Measurements from ENCODE around the gene PCDHGC4.

PCDHGC4 gene

DNA sequence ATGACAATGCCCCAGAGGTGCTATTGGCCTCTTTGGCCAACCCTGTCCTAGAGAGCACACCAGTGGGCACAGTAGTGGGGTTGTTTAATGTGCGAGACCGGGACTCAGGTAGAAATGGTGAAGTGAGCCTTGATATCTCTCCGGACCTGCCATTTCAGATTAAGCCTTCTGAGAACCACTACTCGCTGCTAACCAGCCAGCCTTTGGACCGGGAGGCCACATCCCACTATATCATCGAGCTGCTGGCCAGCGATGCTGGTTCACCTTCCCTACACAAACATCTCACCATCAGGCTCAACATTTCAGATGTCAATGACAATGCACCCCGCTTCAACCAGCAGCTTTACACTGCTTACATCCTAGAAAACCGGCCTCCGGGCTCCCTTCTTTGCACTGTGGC, 5.4 kb downstream of the PCDHGC4 start:
- no peak for DNase-seq (ENCODE audit: low read depth)

DNA sequence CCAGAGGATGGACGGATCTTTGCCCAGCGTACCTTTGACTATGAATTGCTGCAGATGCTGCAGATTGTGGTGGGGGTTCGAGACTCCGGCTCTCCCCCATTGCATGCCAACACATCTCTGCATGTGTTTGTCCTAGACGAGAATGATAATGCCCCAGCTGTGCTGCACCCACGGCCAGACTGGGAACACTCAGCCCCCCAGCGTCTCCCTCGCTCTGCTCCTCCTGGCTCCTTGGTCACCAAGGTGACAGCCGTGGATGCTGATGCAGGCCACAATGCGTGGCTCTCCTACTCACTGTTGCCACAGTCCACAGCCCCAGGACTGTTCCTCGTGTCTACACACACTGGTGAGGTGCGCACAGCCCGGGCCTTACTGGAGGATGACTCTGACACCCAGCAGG, 5.9 kb downstream of the PCDHGC4 start:
- DNase-seq (ENCODE audit: low read depth) = no peak

DNA sequence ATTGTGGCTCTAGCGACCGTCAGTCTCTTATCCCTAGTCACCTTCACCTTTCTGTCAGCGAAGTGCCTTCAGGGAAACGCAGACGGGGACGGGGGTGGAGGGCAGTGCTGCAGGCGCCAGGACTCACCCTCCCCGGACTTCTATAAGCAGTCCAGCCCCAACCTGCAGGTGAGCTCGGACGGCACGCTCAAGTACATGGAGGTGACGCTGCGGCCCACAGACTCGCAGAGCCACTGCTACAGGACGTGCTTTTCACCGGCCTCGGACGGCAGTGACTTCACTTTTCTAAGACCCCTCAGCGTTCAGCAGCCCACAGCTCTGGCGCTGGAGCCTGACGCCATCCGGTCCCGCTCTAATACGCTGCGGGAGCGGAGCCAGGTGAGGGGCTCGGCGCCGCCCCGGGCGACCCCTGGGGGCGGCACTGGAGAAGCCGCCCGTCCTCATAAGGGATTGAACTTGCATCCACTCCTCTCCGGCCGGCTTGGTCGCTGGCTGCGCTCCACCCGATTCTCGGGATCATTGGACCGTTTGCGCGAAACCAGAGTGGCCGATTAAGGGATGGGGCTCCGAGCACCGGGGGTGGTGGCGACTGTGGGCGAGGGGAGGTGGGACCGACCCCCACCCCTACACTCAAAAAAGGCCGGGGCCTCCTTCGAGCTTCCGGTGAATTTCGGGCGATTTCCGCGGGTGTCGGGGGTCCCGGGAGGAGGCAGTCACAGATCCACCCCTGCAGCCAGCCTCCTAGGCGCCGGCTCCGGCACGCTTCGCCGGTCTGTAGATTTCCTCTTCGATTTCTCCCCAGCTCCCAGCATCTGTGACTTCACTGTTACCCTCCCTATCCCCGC, 6.7 kb downstream of the PCDHGC4 start:
- no peak for DNase-seq (ENCODE audit: low read depth)

DNA sequence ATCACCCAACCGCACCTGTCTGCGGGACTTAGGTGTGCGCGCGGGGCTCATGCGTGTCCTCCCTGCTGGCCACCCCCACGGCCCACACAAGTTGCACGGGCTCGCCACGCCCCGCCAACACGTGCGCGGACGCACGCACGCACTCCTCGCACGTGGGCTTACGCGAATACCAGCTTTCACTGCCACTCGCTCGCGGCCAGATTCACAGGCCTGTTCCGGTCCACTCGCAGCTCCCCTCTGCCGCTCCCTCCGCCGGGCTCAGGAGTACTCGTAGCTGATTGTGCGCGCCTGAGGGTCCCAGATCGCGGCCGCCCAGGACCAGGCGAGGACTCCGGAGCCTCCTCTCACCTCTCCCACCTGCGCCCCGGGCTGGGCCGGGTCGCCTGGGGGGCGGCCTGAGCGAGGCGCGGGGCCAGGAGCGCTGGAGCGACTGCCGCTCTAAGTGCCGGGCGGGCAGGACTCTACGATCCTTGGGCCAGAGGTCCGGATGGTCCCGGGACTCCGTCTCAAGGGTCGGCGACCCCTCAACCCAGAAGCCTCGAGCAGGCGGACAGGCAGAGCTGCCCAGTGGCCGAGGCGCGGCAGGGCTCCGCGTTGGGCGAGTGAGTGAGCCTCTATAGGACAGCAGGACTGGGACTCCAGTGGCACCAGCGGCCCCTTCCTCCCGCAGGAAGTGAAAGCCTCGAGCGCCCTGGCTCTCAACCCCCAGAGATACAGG, 7.5 kb downstream of the PCDHGC4 start:
- DNase-seq (ENCODE audit: low read depth) = no peak

DNA sequence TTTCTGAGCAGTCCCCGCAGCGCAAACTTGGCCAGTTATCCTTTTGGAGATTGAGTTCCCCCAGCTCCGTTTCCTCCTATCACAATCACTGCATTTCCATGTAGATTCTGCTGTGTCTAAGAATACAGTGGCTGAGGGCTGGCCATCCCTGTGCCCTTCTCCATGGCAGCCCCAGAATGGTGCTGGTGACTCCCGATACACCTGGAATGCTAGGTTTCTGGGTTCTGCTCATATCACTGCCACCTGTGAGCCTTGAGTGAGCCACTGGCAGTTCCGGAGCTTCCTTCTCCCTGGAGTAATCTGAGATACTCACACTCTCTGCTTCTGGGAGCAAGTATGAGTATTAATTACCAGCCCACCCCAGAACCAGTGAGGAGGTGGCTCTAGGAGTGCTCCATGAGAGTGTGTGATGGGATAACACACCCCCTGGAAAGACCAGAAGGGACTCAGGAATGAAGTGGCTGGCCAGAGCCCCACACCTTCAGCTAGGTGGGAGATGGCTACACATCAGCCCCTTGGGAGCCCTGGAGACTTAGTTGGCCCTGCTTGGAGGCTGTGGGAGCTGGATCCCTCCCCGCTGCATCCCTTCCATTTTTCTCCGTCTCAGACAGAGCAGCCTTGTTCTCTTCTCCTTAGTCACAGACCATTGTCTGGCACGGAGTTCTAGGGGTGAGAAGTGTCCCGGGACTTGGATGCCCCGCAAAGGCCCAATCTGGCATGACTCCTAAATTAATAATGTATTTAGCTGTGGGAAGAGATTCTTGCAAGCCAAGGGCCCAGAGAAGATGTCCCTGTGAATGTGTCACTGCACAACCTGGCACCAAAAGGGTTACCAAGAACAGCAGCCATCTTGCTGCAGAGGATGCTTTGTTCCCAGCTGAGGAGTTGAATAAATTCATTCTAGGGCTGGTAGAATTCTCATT, 8.9 kb downstream of the PCDHGC4 start:
- no peak for DNase-seq (ENCODE audit: low read depth)

DNA sequence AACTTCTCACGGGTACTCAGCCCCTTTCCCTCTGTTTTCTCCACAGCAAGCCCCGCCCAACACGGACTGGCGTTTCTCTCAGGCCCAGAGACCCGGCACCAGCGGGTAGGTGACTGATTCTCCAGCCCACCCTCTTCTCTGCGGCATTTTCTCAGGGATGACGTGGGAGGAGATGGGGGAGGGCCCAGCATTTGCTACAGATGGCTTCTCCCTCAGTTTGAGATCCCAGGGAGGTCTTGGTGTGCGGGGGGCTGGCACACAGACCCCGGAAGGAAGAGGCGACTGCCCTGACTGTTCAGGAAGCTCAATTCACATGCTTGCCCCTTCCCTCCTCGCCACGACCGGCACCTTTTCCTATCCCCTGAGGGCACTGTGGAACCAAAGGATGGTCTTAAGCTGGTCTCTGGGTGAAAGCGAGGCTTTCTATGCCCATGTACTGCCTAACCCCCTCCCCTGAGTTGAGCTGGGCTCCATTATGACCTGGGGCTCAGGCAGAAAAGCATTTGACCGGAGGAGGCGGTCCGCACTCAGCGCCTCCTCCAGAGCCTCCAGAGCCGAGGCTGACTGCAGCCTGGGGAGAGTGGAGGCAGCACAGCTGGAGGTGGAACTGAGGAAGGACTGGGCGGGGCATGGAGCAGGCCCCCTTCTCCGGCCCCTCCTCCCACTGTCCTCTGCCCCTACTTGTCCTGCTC, 10.1 kb downstream of the PCDHGC4 start:
- no peak for DNase-seq (ENCODE audit: low read depth)

DNA sequence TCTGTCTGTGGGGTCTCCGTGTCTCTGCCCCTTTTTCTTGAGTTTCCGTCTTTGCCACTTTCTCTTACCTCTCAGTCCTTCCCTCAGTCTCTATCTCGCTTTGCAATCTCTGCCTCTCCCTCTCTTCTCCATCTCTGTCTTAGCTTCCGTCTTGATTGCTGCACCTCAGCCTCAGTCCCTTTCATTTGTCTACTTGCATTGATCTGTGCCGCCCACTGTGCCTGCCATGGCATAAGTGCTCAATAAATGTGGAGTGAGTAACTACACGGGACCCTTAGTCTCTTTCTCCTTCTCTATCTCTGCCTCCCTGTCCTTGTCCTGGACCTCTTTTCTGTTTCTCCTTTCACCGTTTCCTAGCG, 10.6 kb downstream of the PCDHGC4 start:
- DNase-seq (ENCODE audit: low read depth) = no peak

DNA sequence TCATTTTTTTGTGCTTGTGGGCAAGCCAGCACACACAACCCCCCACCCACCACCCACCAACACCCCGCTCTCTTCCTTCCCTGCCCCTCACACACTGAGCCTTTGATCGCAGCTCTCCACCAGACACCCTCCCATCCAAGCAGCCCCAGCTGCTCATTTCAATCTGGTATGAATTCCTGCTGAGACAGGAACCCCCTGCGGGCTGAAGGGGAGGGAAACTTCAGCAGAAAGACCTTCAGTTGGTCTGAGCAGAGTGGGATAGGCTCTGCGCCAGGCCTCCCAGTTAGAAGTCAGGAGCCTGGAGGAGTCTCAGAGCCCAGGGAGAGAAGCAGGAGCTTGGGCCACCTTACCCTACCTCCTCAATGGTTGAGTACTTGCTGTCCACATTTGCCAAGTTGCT, 11.2 kb downstream of the PCDHGC4 start:
- DNase-seq (ENCODE audit: low read depth) = no peak

DNA sequence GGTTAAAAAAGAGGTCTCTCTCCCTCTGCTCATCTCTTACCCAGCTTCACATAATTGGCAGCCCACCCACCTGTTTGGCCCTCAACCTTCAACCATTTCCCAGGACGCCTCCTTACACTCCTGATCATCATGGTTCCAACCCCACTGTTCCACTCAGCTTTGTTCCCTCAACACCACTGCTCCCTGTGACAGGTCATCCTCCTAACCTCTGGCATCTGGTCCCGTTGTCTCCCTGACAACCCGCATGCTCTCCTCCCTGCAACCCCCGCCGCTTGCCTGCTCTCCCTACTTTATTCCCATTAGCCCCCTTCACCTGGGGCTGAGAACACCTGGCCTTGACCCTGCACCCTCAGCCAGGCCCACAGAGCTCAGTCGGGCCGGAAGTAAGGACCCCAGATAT, 16.9 kb downstream of the PCDHGC4 start:
- no peak for DNase-seq (ENCODE audit: low read depth)

DNA sequence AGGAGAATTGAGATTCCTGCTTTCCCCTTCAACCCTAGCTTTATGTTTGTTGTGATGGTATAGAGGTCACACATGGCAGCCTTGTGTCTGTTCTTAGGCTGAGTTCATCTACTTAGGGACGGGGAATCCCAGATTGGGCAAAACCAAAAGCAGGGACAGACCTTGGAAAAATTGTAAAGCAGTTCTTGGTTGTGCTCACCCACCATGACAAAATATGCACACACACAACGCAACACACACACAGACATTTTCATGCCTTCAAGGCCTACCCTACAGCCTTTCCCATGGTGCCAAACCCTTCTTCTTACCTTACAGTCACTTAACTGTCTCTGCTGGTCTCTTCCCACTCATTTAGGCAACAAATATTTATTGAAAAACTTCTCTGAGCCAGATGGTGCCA, 18.9 kb downstream of the PCDHGC4 start:
- no peak for DNase-seq (ENCODE audit: low read depth)

DNA sequence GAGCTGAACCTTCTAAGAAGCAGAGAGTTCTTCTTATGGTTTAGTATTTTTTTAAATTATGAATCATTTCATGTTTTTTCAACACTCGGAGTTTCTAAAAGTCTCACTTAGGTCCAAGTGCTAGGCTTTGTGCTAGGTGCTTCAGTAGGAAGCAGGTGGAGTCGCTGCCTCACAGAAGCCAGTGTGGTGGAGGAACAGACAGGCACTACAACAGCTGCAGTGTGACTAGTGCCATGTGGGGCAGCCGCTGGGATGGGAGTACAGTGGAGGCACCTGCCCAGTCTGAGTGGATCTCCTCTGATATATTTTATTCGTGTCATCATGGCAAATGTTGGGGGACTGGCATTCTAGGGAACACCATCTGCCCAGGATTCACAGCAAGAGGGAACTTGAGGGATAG, 19.4 kb downstream of the PCDHGC4 start:
- no peak for DNase-seq (ENCODE audit: low read depth)

DNA sequence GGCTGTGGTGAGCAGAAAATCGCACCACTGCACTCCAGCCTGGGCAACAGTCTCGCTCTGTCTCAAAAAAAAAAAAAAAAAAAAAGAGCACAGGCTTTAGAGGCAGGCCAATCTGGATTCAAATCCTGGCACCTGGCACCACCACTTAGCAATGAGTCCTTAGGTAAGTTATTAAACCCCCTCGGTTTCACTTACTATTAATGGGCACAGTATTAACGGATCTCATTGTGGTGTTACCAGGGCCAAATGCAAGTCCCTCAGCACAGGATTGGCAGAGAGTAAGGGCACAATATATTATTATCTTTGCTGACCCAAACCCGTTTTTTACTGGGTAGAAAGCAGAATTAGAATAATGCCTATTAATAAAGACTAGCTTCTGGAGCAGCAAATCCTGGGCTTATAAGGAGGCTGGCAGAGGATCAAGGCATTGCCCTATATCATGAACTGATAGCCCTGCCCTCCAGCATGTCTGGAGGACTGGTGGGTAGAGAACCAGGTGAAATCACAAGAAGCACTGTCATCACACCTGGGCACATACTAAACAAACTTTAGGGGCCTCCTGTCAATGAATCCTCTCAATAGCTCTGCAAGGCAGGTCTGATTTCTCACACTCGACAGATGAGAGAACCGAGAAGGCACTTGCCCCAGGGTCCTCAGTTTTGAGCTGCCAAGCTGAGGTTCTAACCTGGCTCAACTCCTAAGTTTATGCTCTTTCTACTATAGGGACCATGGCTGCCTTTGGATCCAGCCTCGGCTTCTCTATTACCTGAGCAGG, 21.7 kb downstream of the PCDHGC4 start:
- DNase-seq (ENCODE audit: low read depth) = no peak

DNA sequence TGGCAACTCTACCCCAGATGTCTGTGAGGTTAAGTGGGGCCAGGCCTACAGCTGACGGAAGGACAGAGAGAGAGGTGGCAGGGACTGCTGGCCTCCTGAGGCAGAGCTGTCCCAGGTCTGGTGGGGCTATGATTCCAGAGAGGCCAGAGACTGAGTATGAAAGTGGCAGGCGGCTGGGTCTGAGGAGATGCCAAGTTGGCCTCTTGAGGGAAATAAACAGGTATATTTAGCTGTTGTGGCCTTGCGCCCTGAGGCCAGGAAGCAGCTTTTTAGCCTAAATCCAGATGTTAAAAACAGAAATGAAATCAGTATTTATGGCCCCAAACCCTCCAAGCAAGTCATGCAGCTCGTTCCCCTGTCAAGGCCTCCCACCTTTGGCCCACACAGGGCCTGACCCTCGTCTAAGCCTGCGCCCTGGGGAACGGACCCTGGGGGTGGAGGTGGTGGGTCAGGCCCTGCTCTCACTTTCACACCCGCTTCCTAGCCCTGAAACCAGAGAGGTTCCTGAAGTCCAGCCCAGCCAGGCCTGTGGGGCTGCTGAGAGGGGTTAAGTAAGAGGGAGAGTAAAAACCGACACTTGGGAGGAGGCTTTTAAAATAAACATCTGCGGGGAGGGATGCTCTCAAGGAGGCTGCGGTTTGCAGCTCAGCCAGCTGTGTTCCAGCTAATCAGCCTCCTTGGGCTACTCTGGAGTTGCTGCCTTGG, 22.7 kb downstream of the PCDHGC4 start:
- no peak for DNase-seq (ENCODE audit: low read depth)

DNA sequence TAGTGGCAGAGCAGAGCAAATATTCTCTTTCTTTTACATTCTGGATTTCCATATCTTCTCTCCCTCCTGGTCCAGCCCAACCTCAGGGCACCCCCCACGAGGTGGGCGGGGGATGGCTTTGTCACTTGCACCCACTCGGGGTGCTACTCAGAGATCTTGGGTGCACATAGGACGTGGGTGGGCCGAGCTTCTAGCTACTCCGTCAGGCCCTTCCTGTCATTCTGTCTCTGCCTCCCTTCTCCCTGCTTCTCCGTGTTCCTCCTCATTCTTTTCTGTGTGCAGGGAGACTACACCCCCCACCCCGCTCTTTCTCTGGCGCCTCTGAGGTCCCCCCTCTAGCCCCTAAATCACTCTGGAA, 23.6 kb downstream of the PCDHGC4 start:
- DNase-seq (ENCODE audit: low read depth) = no peak

DNA sequence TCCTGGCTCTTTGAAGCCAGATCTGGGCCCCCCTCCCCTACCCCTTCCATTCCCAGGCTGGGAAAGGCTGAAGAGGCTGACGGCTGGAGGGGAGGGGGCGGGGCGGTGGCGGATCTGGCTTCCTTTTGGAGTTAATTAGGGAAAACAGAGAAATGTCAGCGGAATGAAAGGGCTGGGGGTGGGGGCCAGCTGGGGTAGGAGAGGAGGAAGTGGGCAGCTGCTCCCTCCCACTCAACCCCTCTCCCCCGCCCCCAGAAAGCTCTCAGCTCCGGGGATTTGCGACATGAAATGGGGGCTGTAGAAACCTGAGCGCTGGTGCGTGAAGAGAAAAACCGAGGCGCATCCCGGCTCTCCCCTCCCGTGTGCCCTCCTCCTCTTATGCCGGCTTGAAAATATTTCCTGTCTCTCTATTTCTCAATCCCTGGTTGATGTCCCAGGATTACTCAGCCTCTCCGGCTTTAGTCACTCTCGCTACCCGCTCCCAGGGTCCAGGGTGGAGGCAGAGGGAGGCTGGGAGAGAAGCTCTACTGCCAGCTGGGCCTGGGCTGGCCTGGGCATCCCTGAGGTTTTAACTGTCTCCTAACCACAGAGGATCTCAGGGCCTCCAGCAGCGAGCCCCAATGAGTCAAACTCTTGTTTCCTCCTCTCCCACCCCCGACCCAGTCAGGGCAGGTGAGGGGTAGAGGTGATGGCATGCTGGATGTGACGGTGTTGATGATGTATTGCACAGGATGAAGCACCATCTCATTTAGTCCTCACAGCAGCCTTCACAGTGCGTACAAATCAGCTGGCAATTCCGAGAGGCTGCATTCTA, 24.2 kb downstream of the PCDHGC4 start:
- no peak for DNase-seq (ENCODE audit: low read depth)

DNA sequence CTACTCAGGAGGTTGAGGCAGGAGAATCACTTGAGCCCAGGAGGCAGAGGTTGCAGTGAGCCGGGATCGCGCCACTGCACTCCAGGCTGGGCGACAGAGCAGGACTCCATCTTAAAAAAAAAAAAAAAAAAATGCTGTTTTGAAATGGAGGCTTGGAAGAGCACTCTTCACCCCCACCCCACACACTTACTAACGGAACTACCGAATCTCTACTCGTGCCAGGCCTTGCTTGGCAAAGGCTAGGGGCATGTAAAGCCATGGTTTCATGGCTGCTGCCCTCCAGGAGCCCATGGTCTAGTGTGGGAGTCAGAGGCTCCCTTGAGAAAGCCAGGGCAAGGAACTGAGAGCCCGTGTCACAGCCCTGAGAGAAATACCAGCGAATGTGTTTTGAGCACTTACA, 25.3 kb downstream of the PCDHGC4 start:
- no peak for DNase-seq (ENCODE audit: low read depth)

DNA sequence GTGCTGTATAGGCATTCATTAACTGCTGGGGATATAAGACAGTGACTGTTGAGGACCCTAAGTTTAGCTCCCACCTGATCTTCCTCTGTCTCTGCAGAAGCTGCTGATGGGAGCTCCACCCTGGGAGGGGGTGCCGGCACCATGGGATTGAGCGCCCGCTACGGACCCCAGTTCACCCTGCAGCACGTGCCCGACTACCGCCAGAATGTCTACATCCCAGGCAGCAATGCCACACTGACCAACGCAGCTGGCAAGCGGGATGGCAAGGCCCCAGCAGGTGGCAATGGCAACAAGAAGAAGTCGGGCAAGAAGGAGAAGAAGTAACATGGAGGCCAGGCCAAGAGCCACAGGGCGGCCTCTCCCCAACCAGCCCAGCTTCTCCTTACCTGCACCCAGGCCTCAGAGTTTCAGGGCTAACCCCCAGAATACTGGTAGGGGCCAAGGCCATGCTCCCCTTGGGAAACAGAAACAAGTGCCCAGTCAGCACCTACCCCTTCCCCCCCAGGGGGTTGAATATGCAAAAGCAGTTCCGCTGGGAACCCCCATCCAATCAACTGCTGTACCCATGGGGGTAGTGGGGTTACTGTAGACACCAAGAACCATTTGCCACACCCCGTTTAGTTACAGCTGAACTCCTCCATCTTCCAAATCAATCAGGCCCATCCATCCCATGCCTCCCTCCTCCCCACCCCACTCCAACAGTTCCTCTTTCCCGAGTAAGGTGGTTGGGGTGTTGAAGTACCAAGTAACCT, 26.2 kb downstream of the PCDHGC4 start:
- DNase-seq (ENCODE audit: low read depth) = no peak

DNA sequence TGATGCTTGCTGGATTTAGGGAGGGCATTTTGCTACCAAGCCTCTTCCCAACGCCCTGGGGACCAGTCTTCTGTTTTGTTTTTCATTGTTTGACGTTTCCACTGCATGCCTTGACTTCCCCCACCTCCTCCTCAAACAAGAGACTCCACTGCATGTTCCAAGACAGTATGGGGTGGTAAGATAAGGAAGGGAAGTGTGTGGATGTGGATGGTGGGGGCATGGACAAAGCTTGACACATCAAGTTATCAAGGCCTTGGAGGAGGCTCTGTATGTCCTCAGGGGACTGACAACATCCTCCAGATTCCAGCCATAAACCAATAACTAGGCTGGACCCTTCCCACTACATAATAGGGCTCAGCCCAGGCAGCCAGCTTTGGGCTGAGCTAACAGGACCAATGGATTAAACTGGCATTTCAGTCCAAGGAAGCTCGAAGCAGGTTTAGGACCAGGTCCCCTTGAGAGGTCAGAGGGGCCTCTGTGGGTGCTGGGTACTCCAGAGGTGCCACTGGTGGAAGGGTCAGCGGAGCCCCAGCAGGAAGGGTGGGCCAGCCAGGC, 27.0 kb downstream of the PCDHGC4 start:
- no peak for DNase-seq (ENCODE audit: low read depth)
